HUES6 (cell line): ENCODE results near the gene CCDC70.
"Not testable (repeated sequence)": the region's sequence is repeated elsewhere in the genome, so short reads cannot be mapped to it uniquely, and the experiment has no call there.

Experiments
- H3K27ac ChIP-seq: 2 replicates; pipeline ENCODE4 v1.7.0; 2013; ENCODE audit warnings: low read depth, mild to moderate bottlenecking, low read length, inconsistent platforms
- H3K27me3 ChIP-seq: 2 replicates; pipeline ENCODE4 v1.6.1; 2013; ENCODE audit warnings: low read length; ENCODE audit not compliant: control insufficient read depth, insufficient read depth
- H3K36me3 ChIP-seq: 2 replicates; pipeline ENCODE4 v1.6.1; 2013; ENCODE audit warnings: low read length; ENCODE audit not compliant: control insufficient read depth, insufficient read depth
- H3K4me1 ChIP-seq: 2 replicates; pipeline ENCODE4 v1.6.1; 2013; ENCODE audit warnings: low read length; ENCODE audit not compliant: control insufficient read depth, insufficient read depth
- H3K4me3 ChIP-seq: 2 replicates; pipeline ENCODE4 v1.5.1; 2013; ENCODE audit warnings: low read depth, low read length
- H3K9ac ChIP-seq: one replicate; pipeline ENCODE4 v1.6.1; 2013; ENCODE audit warnings: mild to moderate bottlenecking, low read length
- H3K9me3 ChIP-seq: 2 replicates; pipeline ENCODE4 v1.6.1; 2013; ENCODE audit warnings: low read depth, low read length; ENCODE audit not compliant: control insufficient read depth, insufficient read depth

The CCDC70 gene

DNA sequence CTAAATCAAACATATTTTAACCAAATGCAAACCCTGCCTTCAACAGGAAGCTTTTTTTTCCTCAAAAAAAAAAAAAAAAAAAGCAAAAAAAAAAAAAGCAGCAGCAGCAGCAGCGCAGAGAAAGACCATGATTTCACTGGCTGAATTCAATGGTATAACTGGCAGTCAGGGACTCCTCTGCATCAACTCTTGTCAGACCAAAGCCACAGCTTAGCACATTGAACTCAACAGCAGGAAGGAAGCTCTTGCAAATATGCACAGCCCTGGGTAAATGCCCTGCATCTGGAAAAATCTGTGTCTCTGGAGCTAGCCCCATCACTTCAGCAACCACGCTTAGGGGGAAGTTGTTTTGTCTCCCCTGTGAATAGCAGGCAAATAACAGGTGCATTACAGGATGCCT, 40.2 kb upstream of the CCDC70 start:
- no peaks in the 10 kb centered on the region for H3K9me3 ChIP-seq
- peaks cover 3% of the 10 kb centered on the region for H3K27me3 ChIP-seq
- H3K4me1 ChIP-seq, result peaks cover 35% of the 10 kb centered on the region
- H3K9ac ChIP-seq, result no peak overlapping the region
- no peaks in the 10 kb centered on the region for H3K36me3 ChIP-seq
- H3K27ac ChIP-seq, result no peak overlapping the region
- H3K4me3 ChIP-seq, result no peak overlapping the region

DNA sequence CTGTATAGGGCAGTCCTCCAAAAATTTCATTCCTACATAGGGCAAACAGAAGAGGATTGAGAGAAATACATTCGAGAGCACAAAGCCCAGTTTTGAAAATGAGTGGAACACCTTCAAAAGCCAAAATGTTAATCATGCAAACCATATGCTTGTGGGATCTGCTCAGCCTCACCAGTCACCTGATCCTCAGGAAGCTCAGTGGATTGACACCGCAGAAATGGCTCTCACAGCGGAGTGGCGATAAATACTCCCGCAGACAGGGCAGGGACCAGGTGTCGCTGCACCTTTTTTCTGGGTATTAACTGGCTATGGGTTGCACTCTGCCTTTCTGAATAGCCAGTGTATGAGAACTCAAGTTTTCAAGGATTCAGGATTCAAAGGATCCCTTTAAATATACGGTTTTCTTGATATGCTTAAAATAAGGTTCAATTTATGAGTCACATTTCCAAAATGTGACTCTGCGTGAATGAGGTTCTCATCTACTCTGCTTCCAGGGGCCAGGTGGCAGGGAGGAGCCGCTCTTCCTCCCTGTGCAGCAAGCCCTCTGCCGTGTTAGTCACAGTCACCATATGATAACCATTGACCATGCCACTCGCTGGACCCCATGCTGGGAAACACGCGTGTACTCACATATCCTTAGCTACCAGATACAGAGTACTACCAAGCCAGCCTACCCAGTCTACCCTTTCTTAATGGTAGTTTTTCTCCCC, 39.5 kb upstream of the CCDC70 start:
- no peak overlapping the region for H3K9ac ChIP-seq
- no peaks in the 10 kb centered on the region for H3K36me3 ChIP-seq
- H3K9me3 ChIP-seq, result no peaks in the 10 kb centered on the region
- H3K4me1 ChIP-seq, result peaks cover 29% of the 10 kb centered on the region
- H3K27ac ChIP-seq, result no peak overlapping the region
- peaks cover 3% of the 10 kb centered on the region for H3K27me3 ChIP-seq
- no peak overlapping the region for H3K4me3 ChIP-seq

DNA sequence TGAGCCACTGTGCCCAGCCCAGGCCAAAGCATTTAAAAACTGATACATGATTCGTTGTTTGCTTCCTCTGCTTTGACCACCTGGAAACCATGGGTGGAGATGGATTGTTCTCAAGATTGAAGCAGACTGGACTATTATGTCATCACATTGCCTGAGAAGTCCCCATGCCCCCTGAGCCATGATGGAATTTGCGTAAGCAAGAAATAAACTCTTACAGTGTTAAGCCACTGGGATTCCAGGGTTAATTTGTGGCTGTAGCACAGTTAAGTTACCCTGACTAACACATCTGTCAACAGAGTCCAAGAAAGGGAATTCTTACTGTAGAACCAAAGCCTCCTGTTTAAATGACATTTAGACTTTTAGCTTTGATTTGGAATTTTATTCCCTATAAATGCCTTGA, 38.4 kb upstream of the CCDC70 start:
- H3K9ac ChIP-seq, result no peak overlapping the region

DNA sequence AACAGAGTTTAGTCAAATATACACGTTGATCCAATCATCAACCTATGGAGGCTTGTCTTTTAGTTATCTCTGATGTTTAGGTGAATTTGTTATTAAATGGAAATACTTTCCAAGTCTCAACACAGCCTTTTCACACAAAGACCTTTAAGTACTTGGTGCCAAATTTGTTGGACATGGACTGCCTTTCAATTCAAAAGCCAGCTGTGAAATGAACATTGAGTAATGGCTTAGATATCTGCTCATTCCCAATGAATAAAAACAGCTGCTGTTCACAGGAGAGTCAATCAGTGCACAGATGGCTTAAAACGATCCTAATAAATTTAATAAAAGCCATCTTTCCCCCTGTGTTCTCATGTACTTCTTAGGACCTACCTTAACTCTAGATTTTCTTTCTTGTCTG, 37.9 kb upstream of the CCDC70 start:
- peaks cover 22% of the 10 kb centered on the region for H3K4me1 ChIP-seq

More for the DNA sequence above, 38.4 kb upstream of the CCDC70 start:
- H3K36me3 ChIP-seq, result no peaks in the 10 kb centered on the region
- no peak overlapping the region for H3K27ac ChIP-seq
- no peak overlapping the region for H3K4me3 ChIP-seq
- H3K27me3 ChIP-seq, result peaks cover 3% of the 10 kb centered on the region
- H3K9me3 ChIP-seq, result no peaks in the 10 kb centered on the region
- peaks cover 24% of the 10 kb centered on the region for H3K4me1 ChIP-seq

DNA sequence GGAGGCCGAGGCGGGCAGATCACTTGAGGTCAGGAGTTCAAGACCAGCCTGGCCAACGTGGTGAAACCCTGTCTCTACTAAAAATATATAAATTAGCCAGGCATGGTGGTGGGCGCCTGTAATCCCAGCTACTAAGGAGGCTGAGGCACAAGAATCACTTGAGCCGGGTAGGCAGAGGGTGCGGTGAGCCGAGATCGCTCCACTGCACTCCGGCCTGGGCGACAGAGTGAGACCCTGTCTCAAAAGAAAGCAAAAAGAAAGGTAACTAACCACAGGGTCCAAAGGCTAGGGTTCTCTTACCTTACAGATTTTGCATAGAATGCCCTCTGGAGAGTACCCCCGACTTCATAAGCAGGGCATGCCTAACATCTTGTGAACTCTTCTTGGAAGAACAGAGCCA, 37.1 kb upstream of the CCDC70 start:
- H3K36me3 ChIP-seq, H3K27me3 ChIP-seq, H3K4me3 ChIP-seq, H3K9me3 ChIP-seq, H3K27ac ChIP-seq, H3K9ac ChIP-seq: not testable (repeated sequence)
- peaks cover 13% of the 10 kb centered on the region for H3K4me1 ChIP-seq

More for the DNA sequence above, 37.9 kb upstream of the CCDC70 start:
- Histone ChIP-seq H3K4me3 (no peak overlapping the region), H3K9ac (no peak overlapping the region), H3K36me3 (no peaks in the 10 kb centered on the region), H3K9me3 (no peaks in the 10 kb centered on the region), H3K27ac (no peak overlapping the region), H3K27me3 (peaks cover 3% of the 10 kb centered on the region)

DNA sequence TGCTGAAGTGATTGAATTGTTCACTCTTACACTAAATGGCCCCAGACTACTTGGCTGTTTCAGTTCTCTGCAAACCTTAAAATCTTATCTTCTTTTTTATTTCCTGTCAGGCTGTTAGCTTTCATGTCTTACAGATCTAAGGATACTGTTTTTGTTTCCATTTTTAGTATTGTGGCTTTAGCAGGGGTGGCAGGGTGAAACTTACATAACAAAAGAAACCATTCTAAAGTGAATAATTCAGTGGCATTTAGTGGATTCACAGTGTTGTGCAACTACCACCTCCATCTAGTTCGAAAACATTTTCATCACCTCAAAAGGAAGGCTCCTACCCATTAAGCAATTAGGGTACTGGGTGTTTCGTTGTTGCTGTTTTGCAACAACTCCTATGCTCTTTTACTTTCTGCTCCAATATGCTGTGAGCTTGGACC, 36.6 kb upstream of the CCDC70 start:
- Histone ChIP-seq H3K4me3 (no peak overlapping the region), H3K27ac (no peak overlapping the region), H3K4me1 (peaks cover 13% of the 10 kb centered on the region), H3K9me3 (no peaks in the 10 kb centered on the region), H3K36me3 (no peaks in the 10 kb centered on the region), H3K27me3 (no peaks in the 10 kb centered on the region), H3K9ac (no peak overlapping the region)

DNA sequence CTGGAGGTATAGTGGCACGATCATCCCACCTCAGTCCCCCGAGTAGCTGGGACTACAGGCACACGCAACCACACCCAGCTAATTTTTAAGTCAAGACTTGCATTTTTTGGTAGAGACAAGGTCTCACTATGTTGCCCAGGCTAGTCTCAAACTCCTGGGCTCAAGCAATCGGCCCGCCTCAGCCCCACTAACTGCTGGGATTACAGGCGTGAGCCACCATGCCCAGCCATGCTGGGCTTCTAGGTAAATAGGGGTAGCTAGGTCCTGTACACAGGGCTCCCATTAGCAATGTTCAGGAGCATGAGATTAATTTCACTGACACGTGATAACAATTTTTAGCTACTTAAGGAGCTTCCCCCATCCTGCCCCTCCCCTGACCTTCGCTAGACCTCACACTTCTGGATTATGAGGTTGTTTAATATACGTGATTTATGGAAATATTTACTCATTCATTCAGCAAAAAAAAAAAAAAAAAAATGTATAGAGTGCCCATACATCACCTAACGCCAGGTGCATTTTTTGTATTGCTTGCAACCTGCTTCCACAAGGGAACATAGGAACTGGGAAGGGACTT, 36.0 kb upstream of the CCDC70 start:
- Histone ChIP-seq H3K27ac (no peak overlapping the region), H3K4me1 (peaks cover 13% of the 10 kb centered on the region), H3K9me3 (no peaks in the 10 kb centered on the region), H3K36me3 (no peaks in the 10 kb centered on the region), H3K27me3 (no peaks in the 10 kb centered on the region), H3K4me3 (no peak overlapping the region), H3K9ac (no peak overlapping the region)

DNA sequence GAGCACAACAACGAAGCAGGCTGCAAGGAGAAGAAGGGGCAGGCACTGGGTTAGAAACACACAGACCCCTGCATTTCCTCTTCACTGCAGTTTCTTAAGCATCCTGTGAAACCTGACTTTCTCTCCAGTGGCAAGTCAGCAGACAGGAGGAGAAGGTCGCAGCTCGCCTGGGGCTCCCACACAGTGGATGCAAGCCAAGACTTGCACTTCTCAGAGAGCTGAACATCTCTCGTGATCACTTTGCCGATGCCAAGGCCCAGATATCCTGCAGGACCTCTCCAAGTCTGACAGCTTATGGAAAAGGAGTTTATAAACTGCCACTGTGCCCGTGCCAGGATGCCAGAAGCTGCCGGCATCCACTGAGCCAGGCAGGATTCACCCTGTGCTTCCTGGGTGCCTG, 35.2 kb upstream of the CCDC70 start:
- Histone ChIP-seq H3K27ac (no peak overlapping the region), H3K36me3 (no peaks in the 10 kb centered on the region), H3K4me1 (peaks cover 13% of the 10 kb centered on the region), H3K9ac (no peak overlapping the region), H3K27me3 (no peaks in the 10 kb centered on the region), H3K9me3 (no peaks in the 10 kb centered on the region), H3K4me3 (no peak overlapping the region)

DNA sequence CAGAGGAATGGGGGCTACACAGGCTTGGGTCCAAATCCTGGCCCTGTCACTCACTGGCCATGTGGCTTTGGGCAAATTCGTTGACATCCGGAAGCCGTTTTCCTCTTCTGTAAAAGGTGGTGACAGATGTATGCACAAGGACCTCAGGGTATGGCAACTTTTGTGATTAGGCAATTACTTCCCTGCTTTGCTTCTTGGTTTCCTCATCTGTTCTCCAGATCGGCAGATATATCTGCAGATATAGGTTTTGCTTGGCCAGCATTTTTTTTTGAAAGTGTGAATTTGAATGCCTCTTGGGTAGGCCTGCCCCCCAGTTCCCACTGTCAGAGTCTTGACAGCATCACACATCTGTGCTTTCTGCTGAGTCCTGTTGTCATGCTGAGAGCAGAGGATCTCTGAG, 34.5 kb upstream of the CCDC70 start:
- Histone ChIP-seq H3K4me1 (peaks cover 13% of the 10 kb centered on the region), H3K9ac (no peak overlapping the region), H3K27ac (no peak overlapping the region)

DNA sequence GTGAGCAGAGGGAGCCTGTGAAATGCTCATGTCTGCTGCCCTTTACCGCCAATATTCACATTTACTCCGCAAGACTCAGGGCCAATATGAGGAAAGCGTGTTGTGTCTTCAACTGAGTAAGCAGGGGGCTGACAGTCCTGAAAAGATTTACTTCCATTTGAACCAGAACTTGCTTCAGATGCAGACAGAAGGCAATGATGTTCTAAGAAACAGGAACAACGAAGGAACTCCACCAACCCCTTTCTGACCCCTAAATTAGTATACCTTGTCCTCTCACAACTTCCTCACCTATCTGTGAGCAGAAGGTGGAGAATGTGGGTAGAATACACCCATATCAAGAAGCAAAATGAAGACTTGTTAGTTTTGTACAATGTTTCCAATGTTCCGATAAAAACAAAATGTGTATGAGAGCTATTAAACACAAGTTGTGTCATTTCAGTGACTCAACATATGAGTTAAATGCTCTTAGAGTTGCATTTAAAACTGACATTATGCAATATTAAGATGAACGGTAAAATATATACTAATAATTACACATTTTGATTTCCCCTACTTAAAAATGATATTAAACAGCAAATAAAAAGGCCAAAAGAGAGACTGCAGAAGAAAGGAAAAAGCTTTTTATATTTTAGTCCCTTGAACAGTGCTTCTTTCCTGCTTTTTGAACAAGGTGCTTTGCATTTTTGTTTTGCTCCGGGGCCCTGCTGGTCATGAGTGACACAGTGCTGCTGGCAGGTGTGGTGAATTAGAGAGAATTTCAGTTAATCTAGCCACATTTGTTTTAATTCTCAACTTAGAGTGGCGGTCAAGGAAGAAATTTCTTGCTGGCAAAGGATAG, 32.8 kb upstream of the CCDC70 start:
- Histone ChIP-seq H3K36me3 (no peaks in the 10 kb centered on the region), H3K27me3 (no peaks in the 10 kb centered on the region), H3K4me1 (peaks cover 13% of the 10 kb centered on the region), H3K9me3 (no peaks in the 10 kb centered on the region), H3K9ac (no peak overlapping the region), H3K27ac (no peak overlapping the region), H3K4me3 (no peak overlapping the region)

More for the DNA sequence above, 34.5 kb upstream of the CCDC70 start:
- no peaks in the 10 kb centered on the region for H3K36me3 ChIP-seq
- no peaks in the 10 kb centered on the region for H3K9me3 ChIP-seq
- no peaks in the 10 kb centered on the region for H3K27me3 ChIP-seq
- H3K4me3 ChIP-seq, result no peak overlapping the region

DNA sequence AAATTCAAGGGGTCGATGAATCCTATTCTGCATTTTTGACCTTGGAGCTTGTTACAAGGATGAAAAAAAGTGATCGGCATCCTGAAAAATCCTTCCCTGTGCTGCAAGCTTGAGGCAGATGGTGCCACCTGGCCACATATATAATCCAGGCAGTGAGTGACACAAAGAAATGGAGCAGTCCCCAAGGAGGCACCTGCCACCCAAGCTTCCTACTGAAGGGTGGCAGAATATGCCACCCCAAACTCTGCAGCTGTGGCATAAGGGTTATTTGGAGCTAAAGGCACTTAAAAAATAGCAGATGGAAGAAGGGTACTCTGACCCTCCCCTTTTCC, 32.2 kb upstream of the CCDC70 start:
- Histone ChIP-seq H3K27ac (no peak overlapping the region), H3K4me1 (peaks cover 13% of the 10 kb centered on the region), H3K36me3 (no peaks in the 10 kb centered on the region), H3K27me3 (no peaks in the 10 kb centered on the region), H3K4me3 (no peak overlapping the region), H3K9me3 (no peaks in the 10 kb centered on the region), H3K9ac (no peak overlapping the region)
